Tibial nerve (tissue), 4 donors: ENCODE results near the gene HSFX1.

Source experiments
- CTCF ChIP-seq, 5 experiments: fragments of 200-600 bp in 3 of 5; fragments of 450-650 bp in 2 of 5; sonication (generic) in 3 of 5; IDR thresholded peaks; one replicate each; pipeline ENCODE4 v1.5.1; 2016 to 2019; ENCODE audit warnings: antibody characterized with exemption in 5 of 5, mild to moderate bottlenecking in 3 of 5, moderate library complexity in 2 of 5
- EP300 ChIP-seq, 2 donors: sonication (generic); formaldehyde crosslinking; IDR thresholded peaks; one replicate each; pipeline ENCODE4 v1.6.1; 2017; ENCODE audit warnings: antibody characterized with exemption in 2 of 2, mild to moderate bottlenecking in 1 of 2
- POLR2A ChIP-seq, 2 donors: fragments of 450-650 bp; IDR thresholded peaks; one replicate each; pipeline ENCODE4 v1.6.1; 2017; ENCODE audit warnings: antibody characterized with exemption in 2 of 2, mild to moderate bottlenecking in 2 of 2, moderate library complexity in 2 of 2

DNA sequence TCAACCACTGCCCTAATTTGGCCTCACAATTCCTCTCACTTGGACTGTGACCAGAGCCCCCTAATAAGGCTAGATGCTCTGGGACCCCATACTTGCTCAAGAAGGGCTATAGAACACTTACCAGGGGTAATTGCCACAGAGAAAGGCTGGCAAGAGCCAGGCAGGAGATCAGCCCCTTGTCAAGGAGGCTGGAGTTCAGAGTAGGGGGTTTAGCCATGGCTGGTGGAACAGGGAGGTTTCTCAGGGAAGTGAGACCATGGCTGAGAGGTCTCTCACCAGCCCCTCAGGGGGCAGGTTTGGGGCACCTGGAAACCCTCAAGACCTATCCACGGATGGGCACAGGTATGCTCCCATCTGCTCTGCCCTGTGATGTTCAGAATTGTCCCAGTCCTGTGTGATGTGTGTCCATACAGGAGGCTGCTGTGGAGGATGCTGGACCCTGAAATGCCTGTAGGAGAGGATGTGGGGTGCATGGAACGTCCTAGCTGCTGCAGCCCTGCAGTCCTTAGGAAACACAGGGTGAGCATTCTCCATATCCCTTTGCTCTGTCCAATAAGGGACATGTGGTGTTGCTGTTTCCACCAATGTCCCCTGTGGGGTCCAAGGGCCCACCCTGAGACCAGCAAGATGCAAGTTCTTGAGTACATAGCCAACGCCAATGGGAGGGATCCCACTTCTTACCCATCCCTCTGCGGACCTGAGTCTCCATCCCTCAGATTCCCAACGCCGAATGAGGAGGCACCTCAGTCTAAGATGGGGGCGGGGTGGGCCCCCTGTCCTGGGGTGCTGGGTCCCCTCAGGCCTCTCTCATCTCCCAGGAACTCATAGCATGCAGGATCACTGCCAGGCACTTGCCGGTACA lies 16.4 kb upstream of the HSFX1 start:
- TF ChIP-seq CTCF (IDR thresholded peaks at IDR 0.05) = no peak
- no peak for TF ChIP-seq POLR2A (IDR thresholded peaks at IDR 0.05)
- no peak for TF ChIP-seq EP300 (IDR thresholded peaks at IDR 0.05)
